ENCODE data around the gene ANKRD18A. TPM values are rescaled to one million over a fixed set of nuclear protein-coding genes. Genes with fewer than 3 reads are reported as not detected.

Gene ANKRD18A
- total and polyA plus RNA-seq, 4 donors, result 0.35 to 6.7 (median 3.6) TPM

DNA sequence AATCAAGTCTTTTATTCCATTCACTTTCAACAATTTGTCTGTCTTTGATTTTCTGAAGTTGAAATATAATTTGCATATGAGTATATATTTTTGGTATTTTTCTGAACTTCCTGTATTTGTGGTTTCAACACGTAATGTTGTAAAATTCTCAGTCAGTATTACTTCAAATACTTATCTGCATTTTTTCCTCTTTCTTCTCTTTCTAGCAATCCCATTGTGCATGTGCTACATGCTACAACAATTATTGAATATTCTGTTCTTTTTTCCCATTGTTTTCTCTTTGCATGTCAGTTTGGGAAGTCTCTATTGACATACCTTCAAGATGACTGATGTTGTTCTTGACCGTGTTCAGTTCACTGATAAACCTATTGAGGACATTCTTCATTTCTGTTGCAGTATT, 5.6 kb upstream of the ANKRD18A start:
- ATAC-seq (ENCODE audit: insufficient read depth, low FRiP score), result no peak
- H3K9ac ChIP-seq (ENCODE audit: insufficient read depth in 1 of 2, low read length in 2 of 2), result no peak overlapping the region
- 41 to 64% methylated on average over 2 of the region's 2 CpGs for WGBS, 2 donors
- no peak overlapping the region for H3K27ac ChIP-seq (ENCODE audit: low read depth in 1 of 2, low read length in 1 of 2)
- no peak overlapping the region for H3K4me3 ChIP-seq
- no peaks in the 10 kb centered on the region for H3K36me3 ChIP-seq (ENCODE audit: control insufficient read depth in 4 of 4, insufficient read depth in 4 of 4, low read length in 4 of 4)
- peaks cover 2 to 27% (median 15%) of the 10 kb centered on the region in 3 donors for H3K27me3 ChIP-seq (ENCODE audit: control insufficient read depth in 3 of 3, insufficient read depth in 3 of 3, low read length in 2 of 3)
- H3K9me3 ChIP-seq (ENCODE audit: control insufficient read depth in 4 of 4, insufficient read depth in 3 of 4, low read length in 3 of 4), result peaks cover 0 to 8% (median under 1%) of the 10 kb centered on the region in 4 donors
- TF ChIP-seq, protein P1, sequence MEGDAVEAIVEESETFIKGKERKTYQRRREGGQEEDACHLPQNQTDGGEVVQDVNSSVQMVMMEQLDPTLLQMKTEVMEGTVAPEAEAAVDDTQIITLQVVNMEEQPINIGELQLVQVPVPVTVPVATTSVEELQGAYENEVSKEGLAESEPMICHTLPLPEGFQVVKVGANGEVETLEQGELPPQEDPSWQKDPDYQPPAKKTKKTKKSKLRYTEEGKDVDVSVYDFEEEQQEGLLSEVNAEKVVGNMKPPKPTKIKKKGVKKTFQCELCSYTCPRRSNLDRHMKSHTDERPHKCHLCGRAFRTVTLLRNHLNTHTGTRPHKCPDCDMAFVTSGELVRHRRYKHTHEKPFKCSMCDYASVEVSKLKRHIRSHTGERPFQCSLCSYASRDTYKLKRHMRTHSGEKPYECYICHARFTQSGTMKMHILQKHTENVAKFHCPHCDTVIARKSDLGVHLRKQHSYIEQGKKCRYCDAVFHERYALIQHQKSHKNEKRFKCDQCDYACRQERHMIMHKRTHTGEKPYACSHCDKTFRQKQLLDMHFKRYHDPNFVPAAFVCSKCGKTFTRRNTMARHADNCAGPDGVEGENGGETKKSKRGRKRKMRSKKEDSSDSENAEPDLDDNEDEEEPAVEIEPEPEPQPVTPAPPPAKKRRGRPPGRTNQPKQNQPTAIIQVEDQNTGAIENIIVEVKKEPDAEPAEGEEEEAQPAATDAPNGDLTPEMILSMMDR (IDR thresholded peaks at IDR 0.05; ENCODE audit: control extremely low read depth, extremely low read depth), result no peak
- DNase-seq, result no peak
- H3K4me1 ChIP-seq (ENCODE audit: control insufficient read depth in 5 of 5, insufficient read depth in 5 of 5, low read length in 5 of 5), result peaks cover 0 to 9% (median 0%) of the 10 kb centered on the region in 5 donors

DNA sequence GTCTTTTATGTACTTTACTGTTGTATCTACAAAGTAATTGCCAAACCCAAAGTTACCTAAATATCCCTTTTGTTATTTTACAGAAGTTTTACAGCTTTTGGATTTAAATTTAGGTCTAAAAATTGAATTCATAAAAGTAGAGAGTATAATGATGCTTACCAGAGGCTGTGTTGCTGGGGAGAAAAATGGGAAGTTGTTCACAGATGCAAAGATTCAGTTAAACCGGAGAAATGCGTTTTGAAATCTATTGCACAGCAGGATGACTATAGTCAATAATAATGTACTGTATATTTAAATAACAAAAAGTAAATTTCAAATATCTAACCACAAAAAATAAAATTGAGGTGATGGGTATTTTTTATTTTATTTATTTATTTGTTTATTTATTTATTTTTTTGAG, 2.6 kb upstream of the ANKRD18A start:
- no peak overlapping the region for H3K9ac ChIP-seq (ENCODE audit: insufficient read depth in 1 of 2, low read length in 2 of 2)
- peaks cover 4 to 35% (median 29%) of the 10 kb centered on the region in 3 donors for H3K27me3 ChIP-seq (ENCODE audit: control insufficient read depth in 3 of 3, insufficient read depth in 3 of 3, low read length in 2 of 3)
- H3K4me1 ChIP-seq (ENCODE audit: control insufficient read depth in 5 of 5, insufficient read depth in 5 of 5, low read length in 5 of 5), result peaks cover 0 to 14% (median 0%) of the 10 kb centered on the region in 5 donors
- no peak overlapping the region for H3K27ac ChIP-seq (ENCODE audit: low read depth in 1 of 2, low read length in 1 of 2)
- H3K9me3 ChIP-seq (ENCODE audit: control insufficient read depth in 4 of 4, insufficient read depth in 3 of 4, low read length in 3 of 4), result peaks cover 0 to 5% (median under 1%) of the 10 kb centered on the region in 4 donors
- ATAC-seq (ENCODE audit: insufficient read depth, low FRiP score) (no peak), DNase-seq (no peak)
- 20 to 61% methylated on average over 2 of the region's 2 CpGs for WGBS, 2 donors
- no peaks in the 10 kb centered on the region for H3K36me3 ChIP-seq (ENCODE audit: control insufficient read depth in 4 of 4, insufficient read depth in 4 of 4, low read length in 4 of 4)
- TF ChIP-seq, protein P1 (IDR thresholded peaks at IDR 0.05; ENCODE audit: control extremely low read depth, extremely low read depth), result no peak
- H3K4me3 ChIP-seq, result no peak overlapping the region

DNA sequence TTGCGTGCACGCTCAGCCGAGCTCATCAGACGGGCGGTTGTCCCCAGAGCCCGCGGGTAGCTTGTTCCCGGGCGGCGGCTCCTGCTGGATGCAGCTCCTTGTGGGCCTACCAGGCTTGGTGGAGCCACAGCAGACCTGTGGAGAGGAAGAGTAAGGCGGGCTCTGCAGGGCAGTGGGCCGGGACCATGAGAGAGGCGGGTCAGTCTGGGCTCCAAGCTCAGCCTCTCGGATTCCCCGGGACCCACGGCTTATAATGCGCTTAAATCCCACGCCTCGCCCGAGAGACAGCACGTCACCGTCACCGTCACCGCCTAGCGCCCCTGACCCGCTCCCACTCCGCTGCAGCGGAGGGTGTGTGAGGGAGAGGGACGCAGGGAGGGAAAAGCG, 1.9 kb upstream of the ANKRD18A start:
- no peak overlapping the region for H3K9ac ChIP-seq (ENCODE audit: insufficient read depth in 1 of 2, low read length in 2 of 2)
- DNase-seq (peak in 2 of 3 donors; percentile 14 to 17), ATAC-seq (ENCODE audit: insufficient read depth, low FRiP score) (no peak)
- TF ChIP-seq, protein P1 (IDR thresholded peaks at IDR 0.05; ENCODE audit: control extremely low read depth, extremely low read depth), result no peak
- no peak overlapping the region for H3K4me3 ChIP-seq
- peaks cover 4 to 39% (median 29%) of the 10 kb centered on the region in 3 donors for H3K27me3 ChIP-seq (ENCODE audit: control insufficient read depth in 3 of 3, insufficient read depth in 3 of 3, low read length in 2 of 3)
- H3K27ac ChIP-seq (ENCODE audit: low read depth in 1 of 2, low read length in 1 of 2), result no peak overlapping the region
- WGBS, 2 donors, result 0 to 6% methylated on average over 30 of the region's 30 CpGs
- peaks cover 0 to 5% (median under 1%) of the 10 kb centered on the region in 4 donors for H3K9me3 ChIP-seq (ENCODE audit: control insufficient read depth in 4 of 4, insufficient read depth in 3 of 4, low read length in 3 of 4)
- peaks cover 0 to 14% (median 0%) of the 10 kb centered on the region in 5 donors for H3K4me1 ChIP-seq (ENCODE audit: control insufficient read depth in 5 of 5, insufficient read depth in 5 of 5, low read length in 5 of 5)
- no peaks in the 10 kb centered on the region for H3K36me3 ChIP-seq (ENCODE audit: control insufficient read depth in 4 of 4, insufficient read depth in 4 of 4, low read length in 4 of 4)
